GM12878 (cell line): ENCODE data around the gene NUP93. TPM values are rescaled to one million over a fixed set of nuclear protein-coding genes. Genes with fewer than 3 reads are reported as not detected.

Experiments
- ATAC-seq: fragments of 200-7000 bp; cut with Tn5 transposase; 3 replicates; pipeline ENCODE4 v1.9.1; 2020; ENCODE audit warnings: mild to moderate bottlenecking, moderate library complexity
- BruUV-seq: library from RNA; stranded (reverse); fragments of 400-500 nt; replicated peaks from 2 replicates; lab custom pipeline; 2021; lab: Mats Ljungman, UMichigan
- CTCF ChIA-PET: fragments of 300-600 bp; sonication (Branson Sonifier 250); formaldehyde crosslinking; extraction: SDS; loops from one replicate; lab custom pipeline; 2021; ENCODE audit warnings: inconsistent platforms; lab: Yijun Ruan, JAX
- POLR2A ChIA-PET: fragments of 350-600 bp; formaldehyde crosslinking; extraction: SDS; loops from one replicate; lab custom pipeline; 2021; ENCODE audit warnings: inconsistent platforms; lab: Charles Lee
- RAD21 ChIA-PET: fragments of 300-600 bp; sonication (Branson Sonifier 250); formaldehyde crosslinking; loops from one replicate; lab custom pipeline; 2023; ENCODE audit warnings: antibody characterized with exemption; ENCODE audit not compliant: unreplicated experiment; lab: Charles Lee
- SMC1A ChIA-PET: fragments of 300-600 bp; sonication (Branson Sonifier 250); formaldehyde crosslinking; loops from one replicate; lab custom pipeline; 2023; ENCODE audit not compliant: unreplicated experiment, uncharacterized antibody; lab: Charles Lee
- DNase-seq: peaks from one replicate; pipeline ENCODE4 v3.0.0-alpha.2; 2011; ENCODE audit warnings: low read depth, low spot score
- FAIRE-seq: peaks from 3 replicates; lab custom pipeline; 2011; peaks lifted over from hg19 to GRCh38; lab: Jason Lieb, UNC
- H2AFZ ChIP-seq: 2 replicates; pipeline ENCODE4 v1.6.0; 2011; ENCODE audit warnings: low read depth, low read length, control low read depth; ENCODE audit not compliant: control insufficient read depth
- H3K27ac ChIP-seq: 2 replicates; pipeline ENCODE4 v1.5.1; 2011; ENCODE audit warnings: control low read depth; ENCODE audit not compliant: control insufficient read depth, insufficient read depth
- H3K27me3 ChIP-seq, 2 experiments: replicated peaks in 1 of 2; 2 replicates each; pipeline versions ENCODE4 v1.6.0 to v1.6.1; 2011; ENCODE audit warnings: low read length in 1 of 2; ENCODE audit not compliant: control insufficient read depth in 2 of 2, insufficient read depth in 2 of 2
- H3K36me3 ChIP-seq, 2 experiments: 2 replicates each; pipeline ENCODE4 v1.5.1; 2011; ENCODE audit warnings: low read length in 1 of 2; ENCODE audit not compliant: control insufficient read depth in 2 of 2, insufficient read depth in 2 of 2
- H3K4me1 ChIP-seq: 2 replicates; pipeline ENCODE4 v1.6.1; 2011; ENCODE audit warnings: mild to moderate bottlenecking, low read length, moderate library complexity, mixed read lengths; ENCODE audit not compliant: control insufficient read depth, insufficient read depth
- H3K4me2 ChIP-seq: 2 replicates; pipeline ENCODE4 v1.6.0; 2011; ENCODE audit warnings: control low read depth; ENCODE audit not compliant: control insufficient read depth, insufficient read depth
- H3K4me3 ChIP-seq: fragments of 200-600 bp; sonication (generic); 2 replicates; pipeline ENCODE4 v1.5.1; 2016
- H3K79me2 ChIP-seq: 2 replicates; pipeline ENCODE4 v1.6.0; 2011; ENCODE audit warnings: low read length; ENCODE audit not compliant: control insufficient read depth, insufficient read depth
- H3K9ac ChIP-seq: 2 replicates; pipeline ENCODE4 v1.8.0; 2011; ENCODE audit warnings: low read length, control low read depth, mixed read lengths; ENCODE audit not compliant: control insufficient read depth, insufficient read depth
- H3K9me3 ChIP-seq: replicated peaks from 3 replicates; pipeline ENCODE4 v1.5.1; 2011; ENCODE audit warnings: mild to moderate bottlenecking, low read length; ENCODE audit not compliant: control insufficient read depth, insufficient read depth
- H4K20me1 ChIP-seq: 2 replicates; pipeline ENCODE4 v1.6.0; 2011; ENCODE audit not compliant: control insufficient read depth, insufficient read depth
- ELK1 ChIP-seq: IDR thresholded peaks from 2 replicates; pipeline ENCODE4 v1.6.1; 2012; ENCODE audit warnings: low read depth, low read length, improper control_type of control experiment
- PBX3 ChIP-seq: IDR thresholded peaks from 2 replicates; pipeline ENCODE4 v1.6.1; 2011; ENCODE audit warnings: mild to moderate bottlenecking, low read depth, low read length, moderate library complexity; ENCODE audit not compliant: insufficient replicate concordance
- RFX5 ChIP-seq: IDR thresholded peaks from 2 replicates; pipeline ENCODE4 v1.6.1; 2011; ENCODE audit warnings: low read depth, low read length, improper control_type of control experiment
- ZNF687 ChIP-seq: fragments of 450-650 bp; IDR thresholded peaks from 2 replicates; pipeline ENCODE4 v1.6.1; 2017; ENCODE audit warnings: mild to moderate bottlenecking, moderate library complexity
- WGBS: methylation state at CpG from one replicate; pipeline ENCODE4 v1.1.6; 2016; ENCODE audit warnings: low lambda C conversion rate; ENCODE audit not compliant: insufficient replicate concordance, insufficient coverage; ENCODE audit errors: missing lambda C conversion rate; 5-methylcytosine and 5-hydroxymethylcytosine counted together
- in situ Hi-C: fragments of 300-500 bp; cut with MboI; formaldehyde crosslinking; loops from 9 replicates; pipeline ENCODE4 v1.14.3; 2018; ENCODE audit warnings: mixed read lengths
- intact Hi-C: fragments of 100-400 bp; cut with micrococcal nuclease; formaldehyde crosslinking; loops from one replicate; pipeline ENCODE4 v1.14.2; 2022; ENCODE audit not compliant: unreplicated experiment
- polyA plus RNA-seq, 11 experiments: library from polyadenylated mRNA; depleted of rRNA in 4 of 11; unstranded in 6 of 11; stranded (reverse) in 5 of 11; fragments of >200 nt; fragmentation: Nextera tagmentation in 4 of 11; fragmentation: Illumina TruSeq in 1 of 11; extraction: Ambion mirVana in 4 of 11; extraction: Trizol in 1 of 11; gene quantifications; 1 replicate in 1 of 11; 2 replicates in 10 of 11; pipeline versions ENCODE4 v1.2.1 to v1.2.3, GENCODE V29; 2011 to 2016; ENCODE audit warnings: inconsistent platforms in 2 of 11, missing spikeins in 2 of 11, low read depth in 1 of 11
- total RNA-seq, 4 experiments: library from RNA; depleted of rRNA in 3 of 4; stranded (reverse); fragments of >200 nt in 3 of 4; fragmentation: Illumina TruSeq in 1 of 4; extraction: Trizol in 1 of 4; gene quantifications; 2 replicates each; pipeline versions ENCODE4 v1.2.1 to v1.2.3, GENCODE V29; 2013 to 2021

Gene NUP93
- total and polyA plus RNA-seq, 10 of the 15 experiments (the other 5 are each of a cell fraction or from before 2014, with no cell fraction given), result 82.2 to 175 (median 101) TPM

GRCh38 chr16:56777001-56777400 is 47.1 kb downstream of the NUP93 start:
- Histone ChIP-seq H3K27me3 (no peaks in the 10 kb centered on the region), H3K9me3 (no peaks in the 10 kb centered on the region), H3K27ac (no peak overlapping the region), H3K36me3 (no peaks in the 10 kb centered on the region; a peak in 2 of 4 replicates), H4K20me1 (no peaks in the 10 kb centered on the region), H3K4me3 (no peak overlapping the region), H3K79me2 (peaks cover 2% of the 10 kb centered on the region; the same call in 1 of the 2 replicates), H3K9ac (no peak overlapping the region), H3K4me1 (peaks cover 2% of the 10 kb centered on the region; the same call in 1 of the 2 replicates), H2AFZ (no peak overlapping the region), H3K4me2 (no peak overlapping the region)
- intact Hi-C loops, result no loop called here
- POLR2A ChIA-PET, result interaction anchor here (0.6 to 1.1 kb wide), 2 partner anchors 16 to 46 kb away, joined by 4 read pairs; no protein-coding TSS in a partner anchor
- no TSS peak for BruUV-seq
- in situ Hi-C loops, result no loop called here
- SMC1A ChIA-PET, result interaction anchor here (1.1 to 1.8 kb wide), 3 partner anchors 9 to 219 kb away, joined by 3 to 5 read pairs (median 4); no protein-coding TSS in a partner anchor
- DNase-seq (no peak), FAIRE-seq (no peak), ATAC-seq (no peak)
- CTCF ChIA-PET, result interaction anchor here (0.6 to 1.0 kb wide), 2 partner anchors 17 to 191 kb away, joined by 3 to 4 read pairs; no protein-coding TSS in a partner anchor
- 96% methylated on average over 5 of the region's 5 CpGs for WGBS
- RAD21 ChIA-PET, result no interaction called here
- no peak for TF ChIP-seq RFX5
- no peak for TF ChIP-seq ELK1
- TF ChIP-seq ZNF687, result no peak
- TF ChIP-seq PBX3, result no peak
